Measurements from ENCODE around the gene RNF2.

DNA sequence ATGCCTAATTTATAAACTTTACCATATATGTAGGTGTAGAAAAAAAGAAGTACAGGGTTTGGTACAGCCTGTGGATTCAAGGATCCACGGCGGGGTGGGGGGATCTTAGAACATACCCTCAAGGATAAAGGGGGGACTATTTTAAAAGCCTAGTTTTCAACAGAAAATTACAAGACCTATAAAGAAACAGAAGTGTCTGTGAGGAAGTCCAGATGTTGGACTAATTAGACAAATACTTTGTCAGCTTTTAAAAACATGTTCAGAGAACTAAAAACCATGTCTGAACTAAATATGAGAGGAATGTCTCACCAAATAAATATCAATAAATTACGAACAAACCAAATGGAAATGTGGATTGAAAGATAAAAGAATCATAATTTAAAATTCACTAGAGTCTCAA is 59.8 kb downstream of the RNF2 start:
- TF ChIP-seq, protein P1, sequence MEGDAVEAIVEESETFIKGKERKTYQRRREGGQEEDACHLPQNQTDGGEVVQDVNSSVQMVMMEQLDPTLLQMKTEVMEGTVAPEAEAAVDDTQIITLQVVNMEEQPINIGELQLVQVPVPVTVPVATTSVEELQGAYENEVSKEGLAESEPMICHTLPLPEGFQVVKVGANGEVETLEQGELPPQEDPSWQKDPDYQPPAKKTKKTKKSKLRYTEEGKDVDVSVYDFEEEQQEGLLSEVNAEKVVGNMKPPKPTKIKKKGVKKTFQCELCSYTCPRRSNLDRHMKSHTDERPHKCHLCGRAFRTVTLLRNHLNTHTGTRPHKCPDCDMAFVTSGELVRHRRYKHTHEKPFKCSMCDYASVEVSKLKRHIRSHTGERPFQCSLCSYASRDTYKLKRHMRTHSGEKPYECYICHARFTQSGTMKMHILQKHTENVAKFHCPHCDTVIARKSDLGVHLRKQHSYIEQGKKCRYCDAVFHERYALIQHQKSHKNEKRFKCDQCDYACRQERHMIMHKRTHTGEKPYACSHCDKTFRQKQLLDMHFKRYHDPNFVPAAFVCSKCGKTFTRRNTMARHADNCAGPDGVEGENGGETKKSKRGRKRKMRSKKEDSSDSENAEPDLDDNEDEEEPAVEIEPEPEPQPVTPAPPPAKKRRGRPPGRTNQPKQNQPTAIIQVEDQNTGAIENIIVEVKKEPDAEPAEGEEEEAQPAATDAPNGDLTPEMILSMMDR (IDR thresholded peaks at IDR 0.05) = no peak
- no peak for TF ChIP-seq EP300 (IDR thresholded peaks at IDR 0.05)
- no peak for TF ChIP-seq POLR2AphosphoS5 (IDR thresholded peaks at IDR 0.05)

Data from esophagus muscularis mucosa (tissue), 4 donors.